ENCODE data around the gene YDJC.
A peak's percentile ranks its signal among the peaks of the same experiment; 100 is the strongest.

The YDJC gene

GRCh38 chr22:21634844-21635243, 5.0 kb upstream of the YDJC start:
- H3K4me3 Mint-ChIP-seq = no peak overlapping the region
- no peaks in the 10 kb centered on the region for H3K36me3 Mint-ChIP-seq (ENCODE audit: low read depth)
- H3K9me3 Mint-ChIP-seq = no peaks in the 10 kb centered on the region
- TF ChIP-seq, protein P1, sequence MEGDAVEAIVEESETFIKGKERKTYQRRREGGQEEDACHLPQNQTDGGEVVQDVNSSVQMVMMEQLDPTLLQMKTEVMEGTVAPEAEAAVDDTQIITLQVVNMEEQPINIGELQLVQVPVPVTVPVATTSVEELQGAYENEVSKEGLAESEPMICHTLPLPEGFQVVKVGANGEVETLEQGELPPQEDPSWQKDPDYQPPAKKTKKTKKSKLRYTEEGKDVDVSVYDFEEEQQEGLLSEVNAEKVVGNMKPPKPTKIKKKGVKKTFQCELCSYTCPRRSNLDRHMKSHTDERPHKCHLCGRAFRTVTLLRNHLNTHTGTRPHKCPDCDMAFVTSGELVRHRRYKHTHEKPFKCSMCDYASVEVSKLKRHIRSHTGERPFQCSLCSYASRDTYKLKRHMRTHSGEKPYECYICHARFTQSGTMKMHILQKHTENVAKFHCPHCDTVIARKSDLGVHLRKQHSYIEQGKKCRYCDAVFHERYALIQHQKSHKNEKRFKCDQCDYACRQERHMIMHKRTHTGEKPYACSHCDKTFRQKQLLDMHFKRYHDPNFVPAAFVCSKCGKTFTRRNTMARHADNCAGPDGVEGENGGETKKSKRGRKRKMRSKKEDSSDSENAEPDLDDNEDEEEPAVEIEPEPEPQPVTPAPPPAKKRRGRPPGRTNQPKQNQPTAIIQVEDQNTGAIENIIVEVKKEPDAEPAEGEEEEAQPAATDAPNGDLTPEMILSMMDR (IDR thresholded peaks at IDR 0.05) = no peak
- no peaks in the 10 kb centered on the region for H3K4me1 Mint-ChIP-seq
- no peak for DNase-seq
- H3K27ac Mint-ChIP-seq = no peak overlapping the region
- H3K27me3 Mint-ChIP-seq (ENCODE audit: low read depth, poor library complexity) = peaks cover 6% of the 10 kb centered on the region

DNA sequence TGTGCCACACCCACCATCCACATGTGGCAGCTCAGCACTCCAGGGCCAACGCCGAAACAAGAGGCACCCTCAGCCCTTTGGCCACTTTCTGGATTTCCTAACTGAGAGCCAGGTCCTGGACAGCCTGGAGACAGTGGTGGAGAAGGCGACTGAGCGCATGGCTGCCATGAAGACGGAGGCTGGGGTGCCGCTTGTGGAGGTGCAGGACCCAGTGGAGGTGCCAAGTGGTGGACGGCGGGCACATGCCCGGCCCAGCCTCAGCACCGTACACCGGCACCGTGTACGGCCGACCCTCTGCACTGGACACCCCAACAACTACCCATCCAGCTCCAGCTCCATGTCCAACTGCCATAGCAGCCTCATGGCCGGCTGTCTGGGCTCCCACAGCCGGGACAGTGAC, 4.3 kb upstream of the YDJC start:
- no peaks in the 10 kb centered on the region for H3K4me1 Mint-ChIP-seq
- DNase-seq = no peak
- H3K27ac Mint-ChIP-seq = no peak overlapping the region
- H3K36me3 Mint-ChIP-seq (ENCODE audit: low read depth) = no peaks in the 10 kb centered on the region
- no peaks in the 10 kb centered on the region for H3K9me3 Mint-ChIP-seq
- TF ChIP-seq, protein P1 (IDR thresholded peaks at IDR 0.05) = no peak
- H3K4me3 Mint-ChIP-seq = no peak overlapping the region
- H3K27me3 Mint-ChIP-seq (ENCODE audit: low read depth, poor library complexity) = peaks cover 6% of the 10 kb centered on the region

DNA sequence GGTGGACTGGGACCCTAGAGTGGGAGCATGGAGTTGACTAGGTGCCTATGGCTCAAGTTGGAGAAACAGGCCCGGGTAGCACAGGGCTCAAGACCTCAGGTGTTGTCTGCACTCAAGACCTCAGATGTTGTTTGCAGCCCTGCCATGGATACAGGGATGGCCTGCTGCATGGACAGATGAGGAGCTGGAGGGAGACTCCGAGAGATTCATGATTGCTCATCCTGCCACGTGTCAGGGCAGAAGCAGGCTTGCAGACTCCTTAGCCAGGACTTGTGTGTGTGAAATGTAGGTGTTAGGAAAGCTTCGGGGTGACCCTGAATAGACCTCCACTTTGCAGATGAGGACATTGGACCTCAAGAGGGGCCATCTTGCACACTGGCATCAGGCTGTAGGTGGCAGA, 3.7 kb upstream of the YDJC start:
- H3K4me1 Mint-ChIP-seq = peaks cover under 1% of the 10 kb centered on the region
- DNase-seq = no peak
- H3K9me3 Mint-ChIP-seq = no peaks in the 10 kb centered on the region
- peaks cover 5% of the 10 kb centered on the region for H3K27me3 Mint-ChIP-seq (ENCODE audit: low read depth, poor library complexity)
- TF ChIP-seq, protein P1 (IDR thresholded peaks at IDR 0.05) = no peak
- no peak overlapping the region for H3K27ac Mint-ChIP-seq
- H3K36me3 Mint-ChIP-seq (ENCODE audit: low read depth) = no peaks in the 10 kb centered on the region
- no peak overlapping the region for H3K4me3 Mint-ChIP-seq

DNA sequence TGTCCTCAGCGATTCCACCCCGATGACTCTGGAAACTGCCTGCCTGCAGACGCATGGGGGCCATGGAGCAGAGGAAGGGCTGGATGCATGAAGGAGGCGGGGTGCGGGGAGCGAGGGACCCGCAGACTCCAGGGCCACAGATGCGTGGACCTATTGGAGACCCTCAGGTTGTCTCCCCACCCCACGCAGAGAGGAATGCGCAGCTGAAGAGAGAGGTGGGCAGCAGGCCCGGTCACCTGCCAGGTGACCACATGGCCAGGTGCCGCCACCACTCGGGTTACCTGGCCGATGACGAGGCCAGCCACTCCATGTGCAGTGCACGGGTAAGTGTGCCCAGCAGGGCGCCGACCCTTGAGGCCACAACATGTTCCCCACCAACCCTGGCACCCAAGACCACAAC, 3.1 kb upstream of the YDJC start:
- no peak overlapping the region for H3K4me3 Mint-ChIP-seq
- peaks cover 6% of the 10 kb centered on the region for H3K4me1 Mint-ChIP-seq
- H3K27ac Mint-ChIP-seq = no peak overlapping the region
- no peaks in the 10 kb centered on the region for H3K9me3 Mint-ChIP-seq
- H3K27me3 Mint-ChIP-seq (ENCODE audit: low read depth, poor library complexity) = peaks cover 3% of the 10 kb centered on the region
- H3K36me3 Mint-ChIP-seq (ENCODE audit: low read depth) = peaks cover 5% of the 10 kb centered on the region
- DNase-seq = no peak
- TF ChIP-seq, protein P1 (IDR thresholded peaks at IDR 0.05) = no peak

- Mint-ChIP-seq H3K9me3 (no peaks in the 10 kb centered on the region), H3K27me3 (ENCODE audit: low read depth, poor library complexity) (peaks cover 3% of the 10 kb centered on the region), H3K4me1 (peaks cover 9% of the 10 kb centered on the region), H3K27ac (no peak within 1 kb of the TSS), H3K4me3 (no peak within 1 kb of the TSS), H3K36me3 (ENCODE audit: low read depth) (peaks cover 9% of the 10 kb centered on the region)
- DNase-seq = peak; percentile 54
- TF ChIP-seq, protein P1 (IDR thresholded peaks at IDR 0.05) = no peak
These were observed 2.5 kb upstream of the YDJC start, which contains the start of gene CCDC116 for GRCh38 chr22:21632237-21632895. TSS of gene CCDC116 (plus strand) at chr22:21632760. CDS start at chr22:21633182, 422 bp downstream.

DNA sequence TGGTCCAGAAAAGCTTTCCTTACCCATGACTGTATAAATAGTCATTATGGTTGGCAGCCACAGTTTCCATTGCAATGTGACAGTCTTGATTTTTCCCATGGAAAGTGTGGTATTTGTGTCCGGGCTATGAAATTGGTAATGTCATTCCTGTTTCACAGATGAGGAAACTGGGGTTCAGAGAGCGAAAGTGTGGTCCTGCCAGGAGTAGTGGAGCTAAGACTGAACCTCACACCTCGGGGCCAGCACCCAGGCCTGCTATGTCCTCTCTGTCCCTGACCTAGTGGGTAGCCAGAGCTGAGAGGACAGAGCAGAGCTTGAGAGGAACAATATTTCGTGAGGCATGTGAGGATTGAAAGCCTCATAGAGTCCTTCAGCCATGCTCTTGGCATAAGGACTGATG, 1.2 kb upstream of the YDJC start:
- no peak for DNase-seq
- Mint-ChIP-seq H3K4me1 (peaks cover 16% of the 10 kb centered on the region), H3K27me3 (ENCODE audit: low read depth, poor library complexity) (no peaks in the 10 kb centered on the region), H3K27ac (no peak overlapping the region), H3K4me3 (peak overlapping the region; percentile 58), H3K36me3 (ENCODE audit: low read depth) (peaks cover 9% of the 10 kb centered on the region), H3K9me3 (no peaks in the 10 kb centered on the region)
- TF ChIP-seq, protein P1 (IDR thresholded peaks at IDR 0.05) = no peak

Measured in nephron progenitor cell (in vitro differentiated cells).